ENCODE measurements around the gene PCSK7. TPM values are rescaled to one million over a fixed set of nuclear protein-coding genes. Genes with fewer than 3 reads are reported as not detected.
A peak's percentile ranks its signal among the peaks of the same experiment; 100 is the strongest.

Gene PCSK7
- total RNA-seq, 1 experiment from 2014 or later: 50.7 TPM

GRCh38 chr11:117157507-117157906 lies 74.4 kb downstream of the PCSK7 start:
- Histone ChIP-seq H3K18ac (ENCODE audit: insufficient read length, low read depth, low read length) (no peak overlapping the region), H2BK20ac (ENCODE audit: low read depth, low read length, poor library complexity, severe bottlenecking) (no peak overlapping the region), H3K9me3 (ENCODE audit: control insufficient read depth, low read depth, low read length) (no peaks in the 10 kb centered on the region), H3K27me3 (ENCODE audit: insufficient read depth, low read length) (no peaks in the 10 kb centered on the region), H2BK15ac (ENCODE audit: low read depth, low read length) (no peak overlapping the region), H3K4ac (ENCODE audit: low read depth, low read length) (no peak overlapping the region), H3K27ac (ENCODE audit: insufficient read length, low read depth, low read length) (no peak overlapping the region), H4K20me1 (ENCODE audit: control insufficient read depth, insufficient read depth, insufficient read length) (no peaks in the 10 kb centered on the region), H2BK12ac (ENCODE audit: insufficient read length, low read depth, low read length) (no peak overlapping the region), H3K9ac (ENCODE audit: extremely low read depth, insufficient read length, low read length) (no peak overlapping the region), H2AK5ac (ENCODE audit: insufficient read length, low read length) (no peak overlapping the region), H3K79me1 (ENCODE audit: insufficient read depth, low read depth, low read length, poor library complexity, severe bottlenecking) (peaks cover 9% of the 10 kb centered on the region), H3K23ac (ENCODE audit: insufficient read length, low read depth, low read length) (no peak overlapping the region), H3T11ph (ENCODE audit: low read length) (no peak overlapping the region), H3K14ac (ENCODE audit: insufficient read depth, low read length) (no peak overlapping the region), H3K79me2 (ENCODE audit: insufficient read depth, low read length) (peaks cover 16% of the 10 kb centered on the region; the same call in 1 of the 2 replicates), H2AFZ (ENCODE audit: low read length) (no peak overlapping the region), H4K91ac (ENCODE audit: insufficient read length, low read depth, low read length) (no peak overlapping the region), H2BK5ac (ENCODE audit: insufficient read length, low read length) (no peak overlapping the region), H3K23me2 (ENCODE audit: insufficient read length, low read depth, low read length, poor library complexity, severe bottlenecking) (no peaks in the 10 kb centered on the region), H4K5ac (ENCODE audit: insufficient read length, low read depth, low read length) (no peak overlapping the region), H3K4me1 (ENCODE audit: insufficient read depth, low read length) (no peaks in the 10 kb centered on the region), H4K8ac (replicated peaks; ENCODE audit: insufficient read length, low read depth, low read length) (no peak overlapping the region), H2BK120ac (ENCODE audit: low read depth, low read length, poor library complexity, severe bottlenecking) (no peak overlapping the region), H3K4me2 (ENCODE audit: insufficient read depth, insufficient read length, low read length) (no peak overlapping the region), H3K56ac (ENCODE audit: insufficient read length, low read depth, low read length) (no peak overlapping the region)
- no peak for DNase-seq
- no CpG with 5 or more reads among the region's 2 CpGs for WGBS (ENCODE audit: extremely low coverage, insufficient read length, low lambda C conversion rate)
- no peak overlapping the region for H3K4me3 Mint-ChIP-seq
- TF ChIP-seq, protein P1, sequence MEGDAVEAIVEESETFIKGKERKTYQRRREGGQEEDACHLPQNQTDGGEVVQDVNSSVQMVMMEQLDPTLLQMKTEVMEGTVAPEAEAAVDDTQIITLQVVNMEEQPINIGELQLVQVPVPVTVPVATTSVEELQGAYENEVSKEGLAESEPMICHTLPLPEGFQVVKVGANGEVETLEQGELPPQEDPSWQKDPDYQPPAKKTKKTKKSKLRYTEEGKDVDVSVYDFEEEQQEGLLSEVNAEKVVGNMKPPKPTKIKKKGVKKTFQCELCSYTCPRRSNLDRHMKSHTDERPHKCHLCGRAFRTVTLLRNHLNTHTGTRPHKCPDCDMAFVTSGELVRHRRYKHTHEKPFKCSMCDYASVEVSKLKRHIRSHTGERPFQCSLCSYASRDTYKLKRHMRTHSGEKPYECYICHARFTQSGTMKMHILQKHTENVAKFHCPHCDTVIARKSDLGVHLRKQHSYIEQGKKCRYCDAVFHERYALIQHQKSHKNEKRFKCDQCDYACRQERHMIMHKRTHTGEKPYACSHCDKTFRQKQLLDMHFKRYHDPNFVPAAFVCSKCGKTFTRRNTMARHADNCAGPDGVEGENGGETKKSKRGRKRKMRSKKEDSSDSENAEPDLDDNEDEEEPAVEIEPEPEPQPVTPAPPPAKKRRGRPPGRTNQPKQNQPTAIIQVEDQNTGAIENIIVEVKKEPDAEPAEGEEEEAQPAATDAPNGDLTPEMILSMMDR (conservative IDR thresholded peaks at IDR 0.05): no peak
- peaks cover 0 to 4% of the 10 kb centered on the region in 2 experiments; a peak in 1 of 4 replicates for H3K4me1 Mint-ChIP-seq
- H3K9me3 Mint-ChIP-seq: no peaks in the 10 kb centered on the region
- peaks cover 19 to 83% (median 53%) of the 10 kb centered on the region in 3 experiments; a peak in 6 of 7 replicates for H3K36me3 Mint-ChIP-seq (ENCODE audit: insufficient read depth in 1 of 3, low read depth in 3 of 3)
- no peaks in the 10 kb centered on the region for H3K27me3 Mint-ChIP-seq (ENCODE audit: low read depth)
- peak overlapping the region in 1 of 3 experiments; percentile 28; a peak in 1 of 7 replicates for H3K27ac Mint-ChIP-seq
